ENCODE measurements around the gene IFT27.
"Not testable (repeated sequence)": the region's sequence is repeated elsewhere in the genome, so short reads cannot be mapped to it uniquely, and the experiment has no call there.

The IFT27 gene

DNA sequence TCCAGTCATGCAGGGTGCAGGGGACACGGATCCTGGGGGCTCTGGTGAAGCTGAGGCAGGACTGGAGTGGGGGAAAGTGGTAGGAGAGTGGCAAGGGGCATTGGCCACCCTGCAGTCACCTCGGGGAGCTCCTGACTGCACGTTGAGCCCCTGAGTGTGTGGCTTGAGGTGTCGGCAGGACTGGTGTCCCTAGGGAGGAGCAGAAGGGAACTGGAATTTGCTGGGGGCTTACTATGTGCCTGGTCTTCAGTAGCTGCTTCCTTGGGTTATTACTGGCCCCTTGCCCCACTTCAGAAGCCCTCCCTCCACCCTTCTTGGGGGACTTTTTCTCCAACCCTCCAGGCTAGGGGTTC, 31.5 kb downstream of the IFT27 start:
- DNase-seq (ENCODE audit: low read depth, low spot score): no peak

DNA sequence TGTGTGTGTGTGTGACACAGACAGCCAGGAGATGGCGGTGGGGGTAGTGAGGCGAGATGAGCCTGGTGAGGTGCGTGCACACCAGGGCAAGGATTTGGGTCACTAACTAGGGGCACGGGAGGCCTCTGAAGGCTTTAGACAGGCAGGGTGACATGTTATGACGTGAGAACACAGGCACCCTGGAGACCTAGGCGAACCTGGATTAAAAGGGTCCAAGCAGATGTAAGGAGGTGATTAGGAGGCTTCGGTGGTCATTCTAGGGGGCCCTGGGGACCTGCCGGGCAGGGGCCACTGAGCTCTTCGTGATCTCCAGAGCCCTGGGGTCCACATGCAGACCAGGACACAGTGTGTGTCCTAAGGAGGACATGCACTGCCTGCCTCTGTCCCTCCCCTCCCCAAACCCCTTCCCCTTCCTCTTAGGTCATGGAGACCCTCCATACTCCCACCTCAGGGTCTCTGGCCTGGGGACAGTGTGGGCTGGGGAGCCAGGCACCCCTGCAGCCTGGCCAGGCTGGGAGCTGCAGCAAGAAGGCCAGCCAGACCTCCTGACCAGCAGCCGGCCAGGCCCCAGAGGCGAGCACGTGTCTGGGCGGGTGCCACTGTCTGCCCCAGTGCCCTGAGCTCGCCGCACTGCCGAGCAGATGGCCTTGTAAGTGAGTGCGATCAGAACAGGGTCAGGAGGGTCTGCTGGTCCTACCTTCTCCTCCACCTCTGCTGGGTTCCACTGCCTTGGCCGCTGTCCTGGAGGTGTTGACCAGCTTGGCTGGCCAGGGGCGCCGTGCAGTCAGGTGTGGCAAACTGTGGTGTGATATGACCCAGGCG, 32.1 kb downstream of the IFT27 start:
- no peak for DNase-seq (ENCODE audit: low read depth, low spot score)

DNA sequence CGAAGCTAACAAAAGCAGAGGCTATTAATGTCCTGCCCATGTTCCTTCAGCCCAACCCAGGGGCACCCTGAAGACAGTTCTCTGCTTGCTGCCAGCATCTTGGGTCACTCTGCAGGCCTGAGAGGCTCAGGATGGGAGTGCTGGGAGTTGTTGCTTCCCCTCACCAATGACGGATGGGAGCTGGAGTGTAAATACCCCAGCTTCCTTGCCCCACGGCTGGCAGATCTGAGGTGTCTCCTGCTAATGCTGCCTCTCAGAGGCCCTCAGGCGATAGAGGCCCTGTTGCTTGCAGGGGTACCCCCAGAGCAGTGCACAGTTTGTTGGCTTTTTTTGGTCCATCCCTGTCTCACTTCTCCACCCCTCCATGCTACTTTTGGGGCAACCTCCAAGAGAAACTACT, 32.9 kb downstream of the IFT27 start:
- DNase-seq (ENCODE audit: low read depth, low spot score): no peak

DNA sequence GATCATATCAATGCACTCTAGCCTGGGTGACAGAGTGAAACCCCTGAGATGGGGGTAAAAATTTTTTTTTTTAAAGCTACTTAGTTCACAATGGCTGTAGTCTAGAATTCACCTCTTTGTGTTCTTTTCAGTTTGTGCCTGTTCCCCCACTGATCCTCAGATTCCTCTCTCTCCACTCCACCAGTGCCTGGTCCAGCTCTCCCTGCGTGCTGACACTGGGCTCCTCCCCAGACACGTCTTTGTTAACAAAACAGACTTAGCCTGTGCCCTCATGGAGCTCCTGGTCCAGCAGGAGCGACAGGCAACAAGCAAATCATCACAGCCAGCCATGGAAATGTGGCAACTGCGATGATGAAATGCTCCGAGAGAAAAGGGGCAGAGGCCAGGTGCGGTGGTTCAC, 34.0 kb downstream of the IFT27 start:
- DNase-seq (ENCODE audit: low read depth, low spot score): no peak

- DNase-seq (ENCODE audit: low read depth, low spot score): no peak
Measured at GRCh38 chr22:36741204-36741793, 34.6 kb downstream of the IFT27 start.

GRCh38 chr22:36740716-36741115, 35.2 kb downstream of the IFT27 start:
- no peak for DNase-seq (ENCODE audit: low read depth, low spot score)

DNA sequence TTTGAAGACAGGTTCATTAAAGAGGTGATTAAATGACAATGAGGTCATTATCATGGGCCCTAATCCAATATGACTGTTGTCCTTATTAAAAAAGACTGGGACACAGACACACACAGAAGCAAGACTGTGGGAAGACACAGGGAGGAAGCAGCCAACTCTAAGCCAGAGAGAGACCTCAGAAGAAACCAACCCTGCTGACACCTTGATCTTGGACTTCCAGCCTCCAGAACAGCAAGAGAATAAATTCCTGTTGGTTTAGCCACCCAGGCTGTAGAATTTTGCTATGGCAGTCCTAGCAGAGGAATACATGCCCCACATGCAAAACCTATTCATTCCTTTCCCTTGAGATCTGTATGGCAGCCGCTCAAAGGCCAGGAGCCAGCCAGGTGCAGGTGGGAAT, 36.7 kb downstream of the IFT27 start:
- no peak for DNase-seq (ENCODE audit: low read depth, low spot score)

GRCh38 chr22:36738416-36739020, 37.4 kb downstream of the IFT27 start:
- no peak for DNase-seq (ENCODE audit: low read depth, low spot score)

DNA sequence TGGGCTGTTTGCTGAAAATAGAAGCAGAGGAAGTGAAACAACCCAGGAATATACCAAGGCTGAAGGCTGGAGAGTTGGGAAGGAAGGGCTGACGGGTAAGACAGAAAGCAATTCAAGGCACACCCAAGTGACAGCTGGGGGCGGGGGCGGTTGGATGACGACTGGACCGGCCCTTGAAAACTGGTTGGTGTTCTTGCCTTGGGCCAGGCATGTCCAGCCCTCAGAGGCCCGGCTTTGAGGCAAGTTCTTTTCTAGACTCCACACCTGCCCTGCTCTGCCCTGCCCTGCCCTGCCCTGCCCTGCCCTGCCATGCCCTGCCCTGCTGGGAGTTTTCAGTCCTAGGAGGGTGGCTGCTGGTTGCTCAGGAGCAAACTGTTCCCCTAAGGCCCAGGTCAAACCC, 38.1 kb downstream of the IFT27 start:
- no peak for DNase-seq (ENCODE audit: low read depth, low spot score)

DNA sequence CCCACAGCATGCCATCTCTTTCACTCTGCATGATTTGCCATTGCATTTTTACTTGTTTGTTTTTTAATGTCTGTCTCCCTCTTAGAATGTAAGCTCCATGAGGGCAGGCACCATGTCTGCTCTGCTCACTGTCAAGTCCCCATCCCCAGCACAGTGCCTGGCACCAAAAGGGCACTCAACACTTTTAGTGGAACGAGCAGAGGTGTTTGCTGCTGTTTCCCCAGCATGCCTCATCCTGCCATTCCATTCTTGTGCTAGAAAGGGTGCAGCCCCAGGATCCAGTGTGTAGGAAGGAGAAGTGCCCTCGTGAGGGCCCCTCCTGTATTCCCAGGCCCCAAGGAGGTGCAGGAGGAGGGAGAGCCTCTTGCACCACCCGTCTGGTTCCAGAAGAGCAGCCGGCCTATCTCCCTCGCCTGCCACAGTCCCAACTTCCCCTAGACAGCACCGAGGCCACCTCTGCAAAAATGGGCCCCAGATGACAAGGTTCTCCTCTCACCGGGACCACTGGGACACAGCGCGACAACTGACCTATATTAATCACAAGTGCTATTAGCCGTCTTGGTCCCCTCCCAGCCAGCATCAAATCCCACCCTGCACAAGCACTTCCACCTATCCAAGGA, 39.1 kb downstream of the IFT27 start:
- no peak for DNase-seq (ENCODE audit: low read depth, low spot score)

- no peak for DNase-seq (ENCODE audit: low read depth, low spot score)
Measured at GRCh38 chr22:36734171-36735058, 41.5 kb downstream of the IFT27 start.

- DNase-seq (ENCODE audit: low read depth, low spot score): no peak
Measured at GRCh38 chr22:36733271-36733670, 42.6 kb downstream of the IFT27 start.

DNA sequence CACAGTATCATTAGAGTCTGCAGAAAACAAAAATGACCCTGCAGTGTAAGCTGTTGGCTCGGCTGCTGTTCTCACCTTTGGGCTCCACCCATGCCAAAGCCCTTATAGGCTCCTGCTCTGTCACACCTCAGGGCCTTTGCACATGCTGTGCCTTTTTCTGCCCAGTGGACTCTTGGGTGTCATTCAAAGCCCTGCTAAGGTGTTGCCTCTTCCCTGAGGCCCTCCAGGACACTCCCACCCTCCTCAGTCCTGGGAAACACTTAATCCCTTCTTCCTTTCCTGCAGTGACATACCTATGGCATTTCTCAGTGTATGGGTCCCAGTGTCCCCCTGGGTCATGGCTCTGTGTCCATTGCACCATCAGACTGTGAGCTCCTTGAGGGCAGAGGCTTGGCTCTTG, 43.3 kb downstream of the IFT27 start:
- no peak for DNase-seq (ENCODE audit: low read depth, low spot score)

DNA sequence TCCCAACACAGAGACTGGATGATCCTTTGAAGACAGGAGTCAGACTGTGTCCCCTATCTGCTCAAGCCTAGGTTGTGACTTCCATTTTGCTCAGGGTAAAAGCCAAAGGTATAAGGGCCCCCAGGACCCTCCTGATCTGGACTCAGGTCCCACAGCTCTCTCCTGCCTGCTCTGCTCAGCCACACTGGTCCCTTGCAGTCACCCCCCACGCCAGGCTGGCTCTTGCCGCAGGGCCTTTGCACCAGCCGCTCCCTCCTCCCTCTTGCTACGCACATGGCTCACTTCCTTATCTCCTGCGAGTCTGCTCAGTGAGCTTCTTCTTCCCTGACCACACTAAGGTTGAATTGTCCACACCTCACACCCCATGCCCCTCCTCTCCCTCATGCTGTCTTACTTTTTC, 44.0 kb downstream of the IFT27 start:
- no peak for DNase-seq (ENCODE audit: low read depth, low spot score)

GRCh38 chr22:36731321-36731720, 44.6 kb downstream of the IFT27 start:
- not testable (repeated sequence) for DNase-seq (ENCODE audit: low read depth, low spot score)

DNA sequence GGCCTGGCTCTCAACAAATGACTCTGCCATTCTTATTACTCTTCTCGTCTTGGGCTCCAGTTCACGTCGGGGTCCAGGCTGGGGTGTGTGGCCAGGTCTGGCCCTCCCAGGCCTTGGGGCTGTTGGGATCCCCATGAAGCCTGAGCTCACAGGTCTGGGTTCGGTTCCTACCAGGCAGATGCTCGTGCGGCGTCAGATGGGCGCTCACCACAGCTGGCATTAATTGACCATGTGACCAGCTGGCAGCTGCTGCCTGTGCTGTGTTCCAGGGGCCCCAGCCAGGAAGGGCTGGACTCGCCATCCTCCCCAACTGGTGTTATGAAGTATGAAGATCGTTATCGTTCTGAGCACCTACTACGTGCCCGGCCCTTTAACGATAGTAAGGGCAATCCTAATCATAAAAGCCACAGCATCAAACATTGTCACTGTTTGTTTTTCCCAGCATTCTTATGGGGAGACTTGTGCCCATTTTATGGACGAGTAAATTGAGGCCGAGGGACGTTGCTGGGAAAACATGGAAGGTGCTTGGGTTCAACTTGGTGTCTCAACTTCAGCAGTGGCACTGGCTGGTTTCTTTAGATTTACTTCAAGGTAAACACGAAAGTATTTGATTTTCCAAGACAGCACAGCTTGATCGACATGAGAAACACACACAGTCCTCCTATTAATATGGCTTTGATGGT, 45.6 kb downstream of the IFT27 start:
- DNase-seq (ENCODE audit: low read depth, low spot score): no peak

- DNase-seq (ENCODE audit: low read depth, low spot score): no peak
Measured at GRCh38 chr22:36729321-36729720, 46.6 kb downstream of the IFT27 start.

- no peak for DNase-seq (ENCODE audit: low read depth, low spot score)
Measured at GRCh38 chr22:36728505-36728904, 47.4 kb downstream of the IFT27 start.

- DNase-seq (ENCODE audit: low read depth, low spot score): no peak
Measured at GRCh38 chr22:36727927-36728488, 47.9 kb downstream of the IFT27 start.

DNA sequence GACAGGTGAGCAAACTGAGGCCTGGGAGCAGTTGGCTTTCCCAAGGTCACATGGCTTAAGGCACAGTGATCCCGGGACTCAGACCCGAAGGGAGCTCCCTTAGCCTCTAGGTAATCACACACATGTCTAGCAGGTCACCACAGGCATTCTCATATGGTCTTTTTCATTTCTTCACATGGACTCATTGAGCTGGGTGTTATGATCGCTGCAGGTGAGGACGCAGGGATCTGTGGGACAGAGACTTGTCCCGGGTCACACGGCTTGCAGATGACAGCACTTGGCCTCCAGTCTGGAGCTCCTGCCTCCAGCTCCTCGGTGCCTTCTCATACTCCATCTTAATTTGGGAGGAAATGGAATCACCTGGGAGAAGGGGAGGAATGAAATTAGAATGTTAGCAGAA, 48.8 kb downstream of the IFT27 start:
- DNase-seq (ENCODE audit: low read depth, low spot score): no peak

DNA sequence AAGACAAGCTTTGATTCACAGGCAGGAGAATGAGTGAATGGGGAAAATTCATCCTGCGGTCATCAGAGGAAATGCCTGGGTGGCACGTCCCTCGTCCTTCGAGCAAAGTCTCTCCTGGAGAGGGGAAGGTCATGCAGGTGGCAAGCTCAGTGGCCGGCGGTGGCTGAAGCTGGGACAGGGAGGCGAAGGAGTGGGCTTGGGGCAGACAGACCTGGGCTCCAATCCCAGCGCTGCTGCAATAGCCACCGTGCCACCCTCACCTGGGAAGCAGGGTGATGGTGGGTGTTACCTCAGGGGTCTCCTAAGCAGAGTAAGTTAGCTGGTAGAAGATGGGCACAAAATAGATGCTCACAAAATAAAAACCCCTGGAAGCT, 49.9 kb downstream of the IFT27 start:
- no peak for DNase-seq (ENCODE audit: low read depth, low spot score)

Measured in activated CD4-positive, CD25-positive, alpha-beta regulatory T cell treated with anti-CD3 and anti-CD28 coated beads, Interleukin-2, amount 50 U/mL, for 16 hours (primary cell).